Measurements from ENCODE around the gene ATG7. TPM values are rescaled to one million over a fixed set of nuclear protein-coding genes. Genes with fewer than 3 reads are reported as not detected.

ATG7 gene
- total RNA-seq, 4 donors from 2014 or later, result 45.8 to 85.3 (median 67.3) TPM

DNA sequence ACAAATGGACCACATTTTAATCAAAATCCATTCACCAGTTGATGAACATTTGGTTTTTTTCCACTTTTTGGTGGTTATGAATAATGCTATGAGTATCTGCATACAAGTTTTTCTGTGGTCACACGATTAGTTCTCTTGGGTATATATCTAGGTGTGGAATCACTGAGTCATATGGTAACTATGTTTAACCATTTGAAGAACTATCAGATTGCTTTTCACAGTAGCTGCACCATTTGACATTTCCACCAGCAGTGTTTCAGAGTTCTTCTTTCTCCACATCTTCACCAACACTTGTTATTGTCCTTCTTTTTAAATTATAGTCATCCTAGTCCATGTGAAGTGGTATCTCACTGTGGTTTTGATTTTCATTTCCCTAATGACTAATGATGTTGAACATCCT lies 33.3 kb upstream of the ATG7 start:
- Histone ChIP-seq H3K4me1 (no peaks in the 10 kb centered on the region), H3K27me3 (no peaks in the 10 kb centered on the region), H3K9me3 (no peaks in the 10 kb centered on the region), H3K4me3 (replicated peaks in 1 of 3) (no peak overlapping the region), H3K36me3 (no peaks in the 10 kb centered on the region), H3K27ac (no peak overlapping the region)
- TF ChIP-seq, protein P1, sequence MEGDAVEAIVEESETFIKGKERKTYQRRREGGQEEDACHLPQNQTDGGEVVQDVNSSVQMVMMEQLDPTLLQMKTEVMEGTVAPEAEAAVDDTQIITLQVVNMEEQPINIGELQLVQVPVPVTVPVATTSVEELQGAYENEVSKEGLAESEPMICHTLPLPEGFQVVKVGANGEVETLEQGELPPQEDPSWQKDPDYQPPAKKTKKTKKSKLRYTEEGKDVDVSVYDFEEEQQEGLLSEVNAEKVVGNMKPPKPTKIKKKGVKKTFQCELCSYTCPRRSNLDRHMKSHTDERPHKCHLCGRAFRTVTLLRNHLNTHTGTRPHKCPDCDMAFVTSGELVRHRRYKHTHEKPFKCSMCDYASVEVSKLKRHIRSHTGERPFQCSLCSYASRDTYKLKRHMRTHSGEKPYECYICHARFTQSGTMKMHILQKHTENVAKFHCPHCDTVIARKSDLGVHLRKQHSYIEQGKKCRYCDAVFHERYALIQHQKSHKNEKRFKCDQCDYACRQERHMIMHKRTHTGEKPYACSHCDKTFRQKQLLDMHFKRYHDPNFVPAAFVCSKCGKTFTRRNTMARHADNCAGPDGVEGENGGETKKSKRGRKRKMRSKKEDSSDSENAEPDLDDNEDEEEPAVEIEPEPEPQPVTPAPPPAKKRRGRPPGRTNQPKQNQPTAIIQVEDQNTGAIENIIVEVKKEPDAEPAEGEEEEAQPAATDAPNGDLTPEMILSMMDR (IDR thresholded peaks at IDR 0.05), result no peak
- no peak for TF ChIP-seq POLR2A (IDR thresholded peaks at IDR 0.05)
- no peak for DNase-seq
- intact Hi-C loops (cut with DNase I), result no loop called here
- 76 to 77% methylated on average over 1 of the region's 1 CpG for WGBS, 2 donors

DNA sequence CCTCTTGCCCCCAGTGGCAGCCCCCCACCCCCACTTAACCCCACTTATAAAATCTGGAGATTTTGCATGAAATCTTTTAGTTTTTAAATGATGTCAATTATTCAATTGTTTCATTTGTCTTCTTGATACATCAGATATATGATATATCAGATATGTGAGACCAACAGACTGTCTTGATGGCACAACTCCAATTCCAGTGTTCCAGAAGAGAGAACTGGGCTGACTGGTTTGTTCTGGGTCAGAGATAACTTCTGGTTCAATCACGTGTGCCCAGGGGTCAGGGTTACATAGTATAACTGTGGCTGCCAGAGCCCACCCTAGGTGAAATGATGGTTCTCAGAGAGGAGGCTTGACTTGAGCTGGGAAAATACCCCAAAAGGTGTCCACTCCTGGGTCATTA lies 32.4 kb upstream of the ATG7 start:
- H3K27me3 ChIP-seq, result no peaks in the 10 kb centered on the region
- no peak for DNase-seq
- intact Hi-C loops (cut with DNase I), result no loop called here
- no peaks in the 10 kb centered on the region for H3K9me3 ChIP-seq
- no peaks in the 10 kb centered on the region for H3K36me3 ChIP-seq
- no peak overlapping the region for H3K4me3 ChIP-seq (replicated peaks in 1 of 3)
- 53 to 62% methylated on average over 1 of the region's 1 CpG for WGBS, 2 donors
- H3K27ac ChIP-seq, result no peak overlapping the region
- TF ChIP-seq POLR2A (IDR thresholded peaks at IDR 0.05), result no peak
- TF ChIP-seq, protein P1 (IDR thresholded peaks at IDR 0.05), result no peak
- H3K4me1 ChIP-seq, result no peaks in the 10 kb centered on the region

DNA sequence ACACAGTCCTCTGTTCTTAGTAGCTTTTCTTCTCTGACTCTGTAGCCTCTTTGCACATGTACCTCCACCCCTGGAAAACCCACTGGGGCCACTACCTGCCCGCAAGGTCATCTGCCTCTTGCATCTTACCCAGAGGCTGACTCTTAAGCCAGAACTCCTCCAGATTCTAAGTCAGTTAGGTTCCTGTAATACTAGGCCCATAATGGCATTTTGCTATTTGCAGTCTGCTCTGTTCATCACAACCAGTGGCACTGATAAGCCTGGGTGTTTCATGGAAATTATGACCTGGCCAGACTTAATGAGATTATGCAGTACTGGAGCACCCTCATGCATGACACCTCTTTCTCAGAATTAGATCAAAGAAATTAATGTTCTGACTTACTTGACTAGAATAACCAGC lies 31.7 kb upstream of the ATG7 start:
- no peak overlapping the region for H3K4me3 ChIP-seq (replicated peaks in 1 of 3)
- intact Hi-C loops (cut with DNase I), result no loop called here

DNA sequence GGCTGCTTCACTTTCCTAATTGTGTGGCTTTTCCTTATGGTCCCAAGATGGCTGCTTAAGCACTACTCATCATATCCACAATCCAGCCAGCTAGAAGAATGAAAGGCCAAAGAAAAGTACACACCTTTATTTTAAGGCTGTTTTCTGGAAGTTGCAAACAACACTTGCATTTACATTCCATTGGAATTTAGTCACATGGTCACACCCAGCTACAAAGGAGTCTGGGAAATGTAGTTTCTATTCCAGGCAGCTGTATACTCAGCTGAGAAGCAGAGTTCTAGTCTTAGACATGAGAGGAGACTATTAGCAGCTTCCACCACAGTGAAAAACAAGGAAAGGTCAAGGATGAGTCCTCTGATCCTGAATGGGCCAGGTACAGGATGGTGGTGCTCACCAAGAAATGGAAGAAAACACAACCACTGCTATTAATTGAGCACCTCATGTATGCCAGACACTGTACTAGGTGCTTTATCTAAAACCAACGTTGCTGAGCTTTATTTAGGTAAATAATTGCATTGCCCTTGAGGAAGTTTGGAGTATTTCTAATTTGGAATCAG lies 28.0 kb upstream of the ATG7 start:
- H3K36me3 ChIP-seq, result no peaks in the 10 kb centered on the region
- H3K4me1 ChIP-seq, result no peaks in the 10 kb centered on the region
- no peaks in the 10 kb centered on the region for H3K27me3 ChIP-seq
- H3K9me3 ChIP-seq, result no peaks in the 10 kb centered on the region
- no peak overlapping the region for H3K27ac ChIP-seq
- intact Hi-C loops (cut with DNase I), result no loop called here
- TF ChIP-seq POLR2A (IDR thresholded peaks at IDR 0.05), result no peak
- TF ChIP-seq, protein P1 (IDR thresholded peaks at IDR 0.05), result no peak
- no peak overlapping the region for H3K4me3 ChIP-seq (replicated peaks in 1 of 3)
- 79 to 82% methylated on average over 1 of the region's 1 CpG for WGBS, 2 donors
- no peak for DNase-seq

More for the DNA sequence above, 31.7 kb upstream of the ATG7 start:
- WGBS, 2 donors, result 100% methylated on average over 1 of the region's 1 CpG
- Histone ChIP-seq H3K27me3 (no peaks in the 10 kb centered on the region), H3K4me1 (no peaks in the 10 kb centered on the region), H3K36me3 (no peaks in the 10 kb centered on the region), H3K27ac (no peak overlapping the region), H3K9me3 (no peaks in the 10 kb centered on the region)
- no peak for DNase-seq
- TF ChIP-seq, protein P1 (IDR thresholded peaks at IDR 0.05), result no peak
- no peak for TF ChIP-seq POLR2A (IDR thresholded peaks at IDR 0.05)

DNA sequence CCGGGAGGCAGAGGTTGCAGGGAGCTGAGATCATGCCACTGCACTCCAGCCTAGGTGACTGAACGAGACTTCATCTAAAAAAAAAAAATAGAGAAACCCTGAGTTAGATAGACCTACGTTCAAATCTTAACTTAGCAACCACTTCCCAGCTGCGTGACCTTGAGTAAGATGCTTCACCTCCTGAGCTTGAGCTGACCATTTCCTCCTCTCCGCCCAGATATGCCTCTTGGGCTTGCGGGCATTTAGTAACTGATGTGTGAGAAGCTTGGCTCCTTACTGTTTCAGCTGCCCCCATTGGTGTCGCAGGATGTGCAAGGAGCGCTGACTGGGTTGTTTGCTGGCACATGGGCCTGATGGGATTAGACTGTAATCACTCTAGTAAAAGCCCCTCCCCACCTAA lies 26.9 kb upstream of the ATG7 start:
- WGBS, 2 donors, result 80 to 86% methylated on average over 8 of the region's 8 CpGs
- Histone ChIP-seq H3K4me1 (no peaks in the 10 kb centered on the region), H3K9me3 (no peaks in the 10 kb centered on the region), H3K4me3 (replicated peaks in 1 of 3) (no peak overlapping the region), H3K27ac (no peak overlapping the region), H3K27me3 (no peaks in the 10 kb centered on the region), H3K36me3 (no peaks in the 10 kb centered on the region)
- TF ChIP-seq, protein P1 (IDR thresholded peaks at IDR 0.05), result no peak
- no peak for TF ChIP-seq POLR2A (IDR thresholded peaks at IDR 0.05)
- DNase-seq, result no peak
- intact Hi-C loops (cut with DNase I), result no loop called here

Measured in thyroid gland (tissue), 4 donors.